GM19023 (cell line): ENCODE data around the gene LIM2.
"Not testable (repeated sequence)": the region's sequence is repeated elsewhere in the genome, so short reads cannot be mapped to it uniquely, and the experiment has no call there.

Experiments
- ATAC-seq: cut with Tn5 transposase; IDR thresholded peaks from one replicate; pipeline ENCODE4 v1.9.1; 2021; ENCODE audit warnings: mild to moderate bottlenecking, moderate library complexity; ENCODE audit not compliant: unreplicated experiment

Gene LIM2

DNA sequence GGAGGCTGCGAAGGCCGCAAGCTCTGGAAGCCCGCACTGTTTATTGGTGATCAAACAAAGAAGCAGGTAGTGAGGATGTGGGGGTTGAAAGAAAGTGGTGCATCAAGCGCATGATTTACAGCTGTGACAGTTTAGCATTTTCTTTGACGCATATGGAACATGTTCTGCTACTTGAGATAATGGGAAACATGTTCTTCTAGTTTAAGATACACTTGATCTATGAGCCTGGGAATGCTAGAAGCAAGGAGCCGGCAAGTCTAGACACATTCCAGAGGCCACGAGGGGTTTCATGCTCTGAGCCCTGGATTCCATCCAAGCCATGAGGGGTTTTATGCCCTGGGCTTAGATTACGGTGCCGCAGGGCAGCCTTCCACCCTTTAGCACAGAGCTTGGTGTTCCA lies 9.7 kb upstream of the LIM2 start:
- not testable (repeated sequence) for ATAC-seq

DNA sequence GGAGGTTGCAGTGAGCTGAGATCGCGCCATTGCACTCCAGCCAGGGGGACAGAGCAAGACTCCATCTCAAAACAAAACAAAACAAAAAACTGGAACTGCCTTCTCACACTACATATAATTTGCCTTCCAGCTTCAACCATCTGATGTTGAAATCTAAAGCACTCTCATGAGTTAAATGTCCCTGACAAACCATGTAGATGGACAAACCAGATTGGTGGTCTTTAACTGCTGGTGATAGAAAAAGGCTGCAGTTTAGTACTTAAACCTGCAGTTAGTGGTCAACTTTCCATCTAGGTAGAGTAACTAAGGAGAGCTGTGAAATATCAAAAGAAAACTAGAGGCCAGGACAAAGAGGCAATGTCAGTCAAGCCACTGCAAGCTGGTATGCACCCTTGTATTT lies 8.4 kb upstream of the LIM2 start:
- no peak for ATAC-seq

DNA sequence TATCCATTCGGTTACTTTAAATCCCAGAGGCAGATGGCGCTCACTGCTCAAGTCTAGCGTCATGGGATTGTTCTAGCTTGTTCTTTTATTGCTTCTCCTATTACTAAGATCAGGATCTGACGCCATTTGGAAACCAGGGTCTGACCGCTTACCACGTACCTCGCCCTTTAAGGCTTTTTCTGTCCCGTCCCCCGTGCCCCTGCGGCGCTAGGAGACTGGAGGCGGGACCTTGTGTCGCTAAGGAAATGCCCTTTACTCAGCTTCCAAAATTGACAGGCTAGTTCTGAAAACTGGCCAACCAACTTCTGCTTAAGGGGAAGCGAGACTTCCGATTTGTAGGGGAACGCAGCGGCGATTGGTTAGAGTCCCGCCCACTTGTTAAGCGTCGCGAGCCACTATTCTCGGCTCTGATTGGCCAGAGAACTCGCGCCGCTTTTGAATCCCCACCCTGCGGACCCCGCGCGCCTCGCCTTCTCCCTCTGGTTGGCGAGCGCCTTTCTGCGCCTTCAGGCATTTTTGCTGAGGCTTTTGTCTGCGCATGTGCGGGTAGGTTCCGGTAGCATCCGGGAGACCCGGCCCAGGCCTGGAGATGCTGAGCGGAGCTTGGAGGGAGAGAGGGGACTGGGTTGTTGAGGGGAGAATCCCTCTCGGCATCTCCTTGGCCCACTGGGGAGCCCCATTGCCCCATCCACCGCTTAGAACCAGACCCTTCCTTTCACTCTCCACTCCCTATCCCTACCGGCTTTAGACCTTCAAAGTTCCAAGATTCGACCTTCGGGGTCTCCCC lies 6.5 kb upstream of the LIM2 start:
- peak; percentile 92 for ATAC-seq

DNA sequence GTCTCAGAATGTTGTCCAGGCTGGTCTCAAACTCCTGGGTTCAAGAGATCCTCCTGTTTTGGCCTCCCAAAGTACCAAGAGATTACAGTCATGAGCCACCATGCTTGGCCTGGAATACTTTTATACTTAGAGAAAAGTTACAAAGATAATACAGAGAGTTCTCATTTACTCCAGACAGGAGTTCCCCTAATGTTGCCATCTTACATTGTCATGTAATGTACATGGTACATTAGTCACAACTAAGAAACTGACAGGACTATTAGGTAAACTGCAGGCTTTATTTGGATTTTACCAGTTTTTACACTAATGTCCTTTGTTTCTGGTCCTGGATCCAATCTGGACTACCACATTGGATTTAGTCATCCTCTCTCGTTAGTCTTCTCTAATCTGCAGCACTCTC lies 4.9 kb upstream of the LIM2 start:
- no peak for ATAC-seq

DNA sequence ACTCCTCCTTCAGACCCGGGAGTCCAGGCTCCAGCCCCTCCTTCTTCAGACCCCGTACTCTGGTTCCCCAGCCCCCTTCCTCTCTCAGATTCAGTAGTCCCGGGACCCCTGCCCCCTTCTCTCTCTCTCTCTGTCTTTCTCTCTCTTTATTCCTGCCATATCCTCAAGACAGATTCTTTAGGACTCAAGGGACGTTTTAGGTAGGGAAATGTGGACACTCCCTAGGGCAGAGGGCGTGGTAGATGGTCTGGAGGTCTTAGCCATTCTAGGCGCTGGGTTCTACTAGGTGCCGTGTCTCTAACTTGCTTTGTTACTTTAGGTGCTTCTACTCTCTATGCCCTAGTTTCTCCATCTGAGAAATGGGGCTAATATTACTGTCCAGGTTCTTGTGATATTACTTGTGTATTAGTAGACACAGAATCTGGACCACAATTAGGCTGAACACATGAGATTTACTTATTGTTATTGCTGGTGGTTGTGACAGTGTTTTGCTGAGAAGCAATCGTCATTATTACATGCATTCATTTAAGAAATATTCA lies 3.4 kb upstream of the LIM2 start:
- no peak for ATAC-seq

DNA sequence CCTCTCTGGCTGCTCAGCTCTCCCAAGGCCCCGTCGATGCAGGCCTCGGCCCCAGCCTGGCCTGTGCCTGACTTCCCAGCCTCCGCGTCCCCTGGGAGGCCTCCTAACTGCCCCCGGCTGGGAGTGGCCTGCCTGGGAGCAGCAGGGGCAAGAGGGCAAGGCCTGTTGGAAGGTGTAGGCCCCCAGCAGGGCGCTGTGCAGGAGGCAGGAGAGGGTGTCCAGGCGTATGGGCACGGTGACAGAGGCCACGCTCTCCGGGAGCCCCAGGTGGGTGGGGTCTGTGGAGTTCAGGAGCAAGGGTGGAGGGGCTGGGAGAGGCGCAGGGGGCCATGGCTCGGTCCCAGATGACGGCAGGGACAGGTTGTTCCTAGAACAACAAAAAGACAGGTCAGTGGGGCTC lies 1.4 kb upstream of the LIM2 start:
- ATAC-seq: no peak

DNA sequence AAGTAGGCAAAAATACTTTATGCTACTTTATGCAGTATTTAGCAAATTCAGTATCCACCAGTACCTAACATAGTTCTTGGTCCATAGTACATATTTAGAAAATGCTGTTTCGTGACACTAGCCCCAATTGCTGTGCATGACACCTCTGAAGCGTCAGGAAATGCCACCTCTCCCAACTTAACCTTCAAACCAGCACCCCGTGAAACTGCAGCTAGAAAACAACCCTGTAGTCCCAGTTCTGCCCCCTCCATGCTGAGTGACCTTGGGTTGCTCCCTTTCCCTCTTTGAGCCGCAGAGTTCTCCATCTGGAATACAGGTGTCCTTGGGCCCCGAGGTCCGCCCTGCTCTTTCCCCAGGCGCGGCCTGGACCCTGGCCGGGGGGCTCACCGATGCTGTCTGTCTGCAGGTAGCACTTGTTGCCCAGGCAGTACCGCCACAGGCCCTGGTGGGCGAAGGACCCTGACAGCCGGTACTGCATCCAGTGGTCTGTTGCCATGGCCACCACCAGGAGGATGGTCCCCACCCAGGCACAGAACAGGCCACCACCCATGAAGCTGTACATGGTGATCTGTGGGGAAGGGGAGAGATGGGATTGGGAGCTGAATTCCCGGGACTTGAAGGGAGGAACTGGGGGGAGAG lies 773 bp downstream of the LIM2 start:
- ATAC-seq: no peak

DNA sequence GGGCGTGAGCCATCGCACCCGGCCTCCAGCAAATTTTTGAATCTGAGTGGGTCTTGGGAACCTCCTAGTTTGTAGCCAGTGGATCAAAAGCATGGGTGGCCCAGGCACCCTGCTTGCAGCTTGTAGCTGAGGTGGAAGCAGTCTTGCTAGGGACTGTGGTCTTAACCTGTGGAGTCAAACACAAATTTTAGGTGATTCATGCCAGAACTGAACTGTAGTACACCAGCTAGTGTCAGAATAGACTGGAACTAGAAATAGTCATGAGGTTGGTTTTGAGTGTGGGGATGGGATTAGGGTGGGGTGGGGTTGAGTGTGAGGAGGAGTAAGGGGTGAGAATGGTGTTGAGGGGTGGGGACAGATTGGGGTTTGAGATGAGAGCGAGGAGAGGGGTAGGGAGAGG lies 5.8 kb downstream of the LIM2 start:
- ATAC-seq: no peak

DNA sequence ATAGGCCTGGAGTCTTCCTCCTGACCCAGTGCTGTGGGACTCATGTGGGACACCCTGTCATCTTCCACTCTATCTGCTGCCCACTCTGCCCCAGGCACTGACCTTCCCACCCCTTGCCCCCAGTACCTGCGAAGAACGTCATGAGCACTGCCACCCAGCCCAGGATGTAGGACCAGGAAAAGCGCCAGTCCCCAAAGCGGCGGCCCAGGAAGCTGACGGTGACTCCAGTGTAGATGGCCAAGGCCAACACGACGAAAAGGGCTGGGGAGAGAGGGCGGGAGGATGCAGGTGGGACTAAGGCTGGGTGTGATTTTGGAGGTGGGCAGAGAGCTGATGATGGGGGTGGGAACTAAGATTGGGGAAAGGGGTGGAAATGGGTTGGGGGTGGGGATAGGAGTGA lies 7.4 kb downstream of the LIM2 start:
- no peak for ATAC-seq

DNA sequence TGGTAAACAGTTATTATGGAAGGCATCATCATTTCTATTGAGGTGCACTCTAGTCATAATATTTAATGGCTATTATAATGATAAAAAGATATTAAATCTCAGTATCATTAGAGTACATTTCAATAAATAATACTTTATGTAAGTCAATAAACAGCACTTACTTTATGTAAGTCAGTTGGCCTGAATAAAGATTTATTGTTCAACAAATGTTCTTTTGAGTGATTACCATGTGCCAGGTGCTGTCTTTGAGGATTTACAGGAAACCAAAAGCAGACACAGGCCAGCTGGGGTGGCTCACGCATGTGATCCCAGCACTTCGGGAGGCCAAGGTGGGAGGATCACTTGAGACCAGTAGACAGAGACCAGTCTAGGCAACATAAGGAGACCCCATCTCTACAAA lies 10.4 kb downstream of the LIM2 start:
- no peak for ATAC-seq

DNA sequence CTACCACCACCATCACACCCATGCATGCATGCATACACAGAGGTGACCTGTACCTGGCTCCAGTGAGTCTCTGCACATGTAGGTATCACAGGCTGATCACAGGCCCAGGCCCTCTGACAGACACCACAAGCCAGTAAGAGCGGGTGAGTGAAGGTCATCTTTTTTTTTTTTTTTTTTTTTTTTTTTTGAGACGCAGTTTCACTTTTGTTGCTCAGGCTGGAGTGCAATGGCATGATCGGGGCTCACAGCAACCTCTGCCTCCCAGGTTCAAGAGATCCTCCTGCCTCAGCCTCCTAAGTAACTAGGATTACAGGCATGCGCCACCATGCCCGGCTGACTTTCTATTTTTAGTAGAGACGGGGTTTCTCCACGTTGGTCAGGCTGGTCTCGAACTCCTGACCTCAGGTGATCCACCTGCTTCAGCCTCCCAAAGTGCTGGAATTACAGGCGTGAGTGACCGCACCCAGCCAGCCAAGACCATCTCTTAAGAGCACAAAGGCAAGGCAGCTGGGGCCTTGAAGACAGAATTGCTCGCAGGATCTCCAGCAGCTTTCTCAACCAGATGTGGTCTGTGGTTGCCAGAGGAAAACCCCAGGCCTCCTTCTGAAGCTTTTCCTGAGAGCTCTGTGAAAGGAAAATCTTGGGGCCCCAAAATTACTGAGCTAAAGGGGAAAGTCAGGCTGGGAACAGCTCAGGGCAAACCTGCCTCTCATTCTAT lies 12.1 kb downstream of the LIM2 start:
- no peak for ATAC-seq

DNA sequence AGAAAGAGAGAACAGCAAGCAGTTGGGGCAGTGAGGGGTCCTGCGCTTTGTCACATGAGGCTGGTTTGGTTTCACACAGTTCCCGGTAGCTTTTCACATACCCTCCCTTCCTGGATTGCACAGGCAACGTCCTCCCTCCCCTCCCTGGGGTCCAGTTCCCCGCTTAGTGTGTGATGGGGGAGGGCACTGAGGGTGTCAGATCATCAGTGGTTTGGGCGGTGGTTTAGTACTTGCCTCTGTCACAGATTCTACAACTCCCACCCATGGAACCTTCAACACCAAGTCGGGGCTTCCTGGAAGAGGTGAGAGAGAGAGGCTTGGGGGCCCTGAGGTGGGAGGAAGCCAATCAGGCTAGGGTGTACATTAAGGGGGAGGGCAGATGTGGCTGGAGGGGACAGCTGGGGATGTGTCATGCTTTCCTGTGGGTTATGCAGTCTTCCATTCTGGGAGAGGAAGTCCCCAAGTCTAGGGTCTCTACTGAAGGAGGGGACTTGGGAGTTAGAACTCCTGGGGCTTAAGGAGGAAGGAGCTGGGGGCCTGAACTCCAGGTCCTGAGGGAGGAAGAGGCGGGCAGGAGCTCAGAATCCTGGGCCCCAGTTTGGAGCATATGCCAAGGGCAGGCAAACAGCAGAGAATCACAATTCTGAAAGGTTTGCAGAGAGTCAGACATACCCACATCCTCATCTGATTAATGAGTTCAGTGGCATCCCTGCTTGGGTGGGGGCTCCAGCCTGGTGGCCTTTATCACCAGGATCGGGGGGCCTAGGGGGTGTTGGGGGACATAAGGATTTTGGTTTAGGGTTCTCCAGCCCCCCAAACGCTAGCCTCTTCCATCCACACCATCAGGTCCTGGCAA lies 14.9 kb downstream of the LIM2 start, which contains the start of gene NKG7:
Gene NKG7, minus strand, starts transcription at position 6 of the 856 bp plus-strand sequence. CDS start 119 bp downstream, outside the sequence.
- ATAC-seq: no peak

DNA sequence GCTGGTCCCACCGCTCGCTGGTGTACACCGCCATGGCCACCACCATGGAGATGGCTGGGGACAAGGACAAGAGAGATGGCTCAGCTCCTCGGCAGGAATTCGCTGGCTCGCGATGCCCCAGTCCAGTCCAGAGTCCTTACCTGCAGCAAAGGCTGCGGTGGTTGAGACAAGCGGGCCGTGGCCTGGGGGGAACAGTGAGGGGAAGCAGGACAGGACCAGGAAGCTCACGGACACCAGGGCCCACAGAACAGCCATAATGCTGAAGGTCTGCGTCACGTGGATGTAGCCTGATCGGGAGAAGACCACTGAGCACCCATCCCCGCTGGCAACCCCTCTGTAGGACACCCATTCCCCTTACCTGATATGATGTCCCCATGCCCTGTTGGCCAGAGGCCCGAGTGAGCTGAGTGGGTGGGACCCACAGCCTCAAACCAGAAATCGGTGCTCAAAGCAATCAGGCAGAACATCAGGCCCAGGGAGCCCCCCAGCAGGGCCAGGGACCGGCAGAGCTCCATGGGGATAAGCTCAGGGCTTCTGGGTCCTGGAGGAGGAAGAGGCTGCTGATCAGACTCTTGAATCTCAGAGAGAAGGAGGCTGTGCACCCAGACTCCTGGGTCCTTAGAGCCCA lies 15.6 kb downstream of the LIM2 start:
- no peak for ATAC-seq

DNA sequence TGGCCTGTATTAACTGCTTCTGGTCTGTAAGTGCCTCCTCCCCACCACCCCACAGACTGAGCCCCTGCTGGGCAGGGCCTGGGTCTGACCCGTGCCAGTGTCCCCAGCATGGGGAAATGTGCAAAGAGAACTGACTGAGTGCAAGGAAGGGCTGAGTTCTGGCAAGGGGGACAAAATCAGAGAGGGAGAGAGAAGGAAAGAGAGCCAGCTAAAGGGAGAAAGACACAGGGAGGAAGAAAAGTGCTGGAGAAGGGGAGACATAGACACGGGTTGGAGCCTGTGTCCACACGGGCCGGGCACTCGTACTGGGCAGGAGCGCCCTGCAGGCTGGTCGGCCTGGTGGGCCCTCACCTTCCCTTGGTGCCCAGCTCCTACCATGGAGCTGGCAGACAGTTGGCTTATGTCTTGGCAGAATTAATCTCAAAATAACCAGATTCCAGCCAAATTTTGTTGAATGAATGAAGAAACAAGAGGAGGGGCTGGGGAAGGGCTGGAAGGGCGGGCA lies 16.5 kb downstream of the LIM2 start:
- ATAC-seq: no peak

DNA sequence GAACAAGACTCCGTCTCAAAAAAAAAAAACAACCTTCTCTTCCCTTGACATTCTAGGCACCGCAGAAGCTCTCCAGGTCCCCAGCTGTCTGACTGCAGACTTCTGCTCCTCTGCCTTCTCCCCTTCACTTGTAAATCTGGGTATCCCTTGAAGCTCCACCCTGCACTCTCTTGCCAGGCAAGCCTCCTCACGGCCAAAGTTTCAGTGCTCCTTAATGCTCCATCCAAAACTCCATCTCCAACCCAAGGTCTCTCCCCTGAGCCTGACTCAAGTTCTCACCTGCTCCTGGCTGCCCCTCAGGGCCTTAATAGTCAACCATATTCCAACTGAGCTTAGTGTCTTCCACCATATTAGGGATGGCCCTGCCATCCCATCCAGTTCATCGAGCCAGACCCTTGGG lies 17.5 kb downstream of the LIM2 start:
- ATAC-seq: no peak

DNA sequence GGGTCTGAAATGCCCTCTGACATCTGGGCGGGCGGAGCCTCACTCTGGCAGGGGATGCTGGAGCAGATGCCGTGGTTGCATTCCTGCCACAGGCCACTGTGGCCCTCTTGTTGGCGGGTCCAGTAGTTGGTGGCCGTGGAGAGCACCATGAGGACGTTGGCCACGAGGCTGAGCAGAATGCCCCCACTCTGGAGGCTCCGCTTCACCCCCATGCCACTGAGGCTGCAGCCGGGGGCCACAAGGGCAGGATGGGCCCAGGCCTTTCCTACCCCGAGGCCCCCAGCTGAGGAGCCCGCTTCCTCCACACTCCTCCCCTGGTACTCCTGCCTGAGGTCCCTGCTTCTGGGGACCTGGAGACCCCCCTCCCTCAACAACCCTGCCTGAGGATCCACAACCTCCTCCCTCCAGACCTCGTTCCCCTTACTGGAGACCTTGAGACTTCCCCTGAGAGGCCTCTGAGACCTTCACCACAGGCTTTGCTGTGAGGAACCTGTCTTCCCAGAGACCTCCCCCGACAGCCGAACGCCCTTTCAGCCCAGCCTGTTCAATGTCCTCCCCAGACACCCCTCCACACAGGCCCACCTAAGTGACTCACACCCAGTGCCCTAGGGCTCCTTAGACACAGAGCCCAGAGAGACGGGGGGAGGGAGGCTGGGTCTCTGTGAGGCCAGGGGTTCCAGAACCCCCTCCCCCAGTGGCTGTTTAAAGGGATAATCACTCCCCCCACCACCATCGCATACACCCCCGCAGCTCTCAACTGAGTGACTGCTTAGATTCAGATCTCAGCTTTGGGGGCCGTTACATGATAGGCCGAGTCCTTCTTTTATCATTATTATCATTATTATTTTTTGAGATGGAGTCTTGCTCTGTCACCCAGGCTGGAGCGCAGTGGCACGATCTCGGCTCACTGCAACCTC lies 19.1 kb downstream of the LIM2 start, which contains the start of gene CLDND2:
Gene CLDND2, minus strand, starts transcription at position 638 of the 917 bp plus-strand sequence. Its CDS starts 426 bp downstream, at position 212.
- ATAC-seq: no peak

DNA sequence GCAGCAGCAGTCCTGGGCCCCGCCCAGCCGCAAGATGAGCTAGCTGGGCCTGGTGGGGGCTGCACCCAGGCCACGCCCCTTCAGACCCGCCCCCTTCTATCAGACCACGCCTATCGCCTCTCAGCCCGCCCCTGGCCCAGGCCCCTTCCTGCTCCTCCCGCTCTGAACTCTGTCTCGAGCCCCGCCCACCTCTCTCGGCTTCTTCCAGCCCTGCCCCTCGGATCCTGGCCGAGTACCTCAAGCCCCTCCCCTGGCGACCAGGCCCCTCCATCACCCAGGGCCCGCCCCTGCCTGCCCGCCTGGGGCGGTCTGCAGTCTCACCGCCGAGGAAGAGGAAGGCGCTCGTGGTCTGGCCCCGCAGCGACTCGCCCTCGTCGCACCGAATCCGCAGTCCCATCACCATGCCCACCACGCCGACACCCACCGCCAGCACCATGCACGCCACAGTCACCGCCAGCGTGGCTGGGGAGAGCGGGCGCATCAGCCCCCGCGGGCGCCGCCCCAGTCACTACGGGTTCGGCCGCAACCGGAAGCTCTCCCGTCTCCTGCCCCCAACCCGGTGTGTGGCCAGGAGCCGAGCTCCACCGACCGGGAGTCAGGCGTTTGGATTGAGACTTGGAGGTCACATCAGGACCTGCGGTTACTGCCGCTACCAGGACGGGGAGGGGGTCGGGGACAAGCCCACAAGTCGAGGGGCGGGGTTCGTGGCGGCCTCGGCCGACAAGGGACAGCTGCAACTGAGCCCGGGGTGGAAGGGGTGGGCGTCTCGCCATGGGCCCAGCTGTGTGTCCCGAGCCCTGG lies 20.0 kb downstream of the LIM2 start:
- ATAC-seq: peak; percentile 82

DNA sequence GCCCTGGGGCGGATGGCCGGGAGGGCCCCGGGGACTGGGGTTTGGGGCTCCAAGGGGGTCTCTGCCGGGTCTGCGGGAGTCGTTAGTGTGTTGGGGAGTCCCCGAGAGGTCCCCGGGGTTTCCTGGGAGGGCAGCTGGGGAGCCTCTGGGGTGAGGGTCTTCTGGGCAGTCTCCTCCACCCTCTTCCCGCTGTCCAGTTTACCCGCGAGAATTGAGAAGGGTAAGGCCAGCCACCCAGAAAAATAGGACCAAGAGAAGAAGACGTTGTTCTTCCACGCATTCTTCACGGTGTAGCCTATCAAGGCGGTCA lies 20.6 kb downstream of the LIM2 start:
- ATAC-seq: peak; percentile 2
